Nephron (organoid): ENCODE data around the gene ZNF580.
A peak's percentile ranks its signal among the peaks of the same experiment; 100 is the strongest.

Experiments used
- H3K27ac Mint-ChIP-seq, 3 experiments: 2 replicates each; pipeline ENCODE4 v1.8.0; 2020; ENCODE audit warnings: mixed read lengths in 3 of 3, mild to moderate bottlenecking in 2 of 3, moderate library complexity in 1 of 3
- H3K27me3 Mint-ChIP-seq: 2 replicates; pipeline ENCODE4 v1.8.0; 2021; ENCODE audit warnings: low read depth, mild to moderate bottlenecking, moderate library complexity, mixed read lengths
- H3K36me3 Mint-ChIP-seq: 2 replicates; pipeline ENCODE4 v1.8.0; 2020; ENCODE audit warnings: low read depth, mixed read lengths
- H3K4me1 Mint-ChIP-seq: 2 replicates; pipeline ENCODE4 v1.8.0; 2020; ENCODE audit warnings: mixed read lengths
- H3K4me3 Mint-ChIP-seq, 3 experiments: 2 replicates each; pipeline ENCODE4 v1.8.0; 2020; ENCODE audit warnings: mild to moderate bottlenecking in 3 of 3, mixed read lengths in 3 of 3, moderate library complexity in 2 of 3
- H3K9me3 Mint-ChIP-seq: 2 replicates; pipeline ENCODE4 v1.8.0; 2020; ENCODE audit warnings: mixed read lengths
- TF ChIP-seq, protein P1 (sequence below), 3 experiments: fragments of 200-600 bp; sonication (generic); IDR thresholded peaks; one replicate each; pipeline ENCODE4 v1.5.0; 2021; ENCODE audit warnings: antibody characterized with exemption in 3 of 3; ENCODE audit not compliant: unreplicated experiment in 3 of 3

The ZNF580 gene

DNA sequence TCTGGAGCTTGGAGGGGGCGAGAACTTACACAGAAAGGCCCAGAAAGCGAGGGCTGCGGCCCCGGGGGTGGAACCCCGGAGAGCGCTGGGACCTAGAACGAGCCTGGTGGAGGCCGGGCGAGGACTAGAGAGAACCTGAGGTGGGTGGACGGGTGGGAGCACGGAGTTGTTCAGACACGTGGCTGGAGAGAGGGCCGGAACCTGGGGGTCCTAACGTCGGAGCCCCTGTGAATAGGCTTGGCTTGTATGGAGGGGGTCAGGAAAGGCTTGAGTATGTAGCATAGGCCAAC lies 3.0 kb downstream of the ZNF580 start:
- H3K9me3 Mint-ChIP-seq: no peaks in the 10 kb centered on the region
- H3K4me3 Mint-ChIP-seq: peak overlapping the region; percentile 91 to 94 (median 92)
- peak overlapping the region; percentile 84 to 93 (median 92) for H3K27ac Mint-ChIP-seq
- H3K36me3 Mint-ChIP-seq: peaks cover 17% of the 10 kb centered on the region
- H3K27me3 Mint-ChIP-seq: no peaks in the 10 kb centered on the region
- TF ChIP-seq, protein P1, sequence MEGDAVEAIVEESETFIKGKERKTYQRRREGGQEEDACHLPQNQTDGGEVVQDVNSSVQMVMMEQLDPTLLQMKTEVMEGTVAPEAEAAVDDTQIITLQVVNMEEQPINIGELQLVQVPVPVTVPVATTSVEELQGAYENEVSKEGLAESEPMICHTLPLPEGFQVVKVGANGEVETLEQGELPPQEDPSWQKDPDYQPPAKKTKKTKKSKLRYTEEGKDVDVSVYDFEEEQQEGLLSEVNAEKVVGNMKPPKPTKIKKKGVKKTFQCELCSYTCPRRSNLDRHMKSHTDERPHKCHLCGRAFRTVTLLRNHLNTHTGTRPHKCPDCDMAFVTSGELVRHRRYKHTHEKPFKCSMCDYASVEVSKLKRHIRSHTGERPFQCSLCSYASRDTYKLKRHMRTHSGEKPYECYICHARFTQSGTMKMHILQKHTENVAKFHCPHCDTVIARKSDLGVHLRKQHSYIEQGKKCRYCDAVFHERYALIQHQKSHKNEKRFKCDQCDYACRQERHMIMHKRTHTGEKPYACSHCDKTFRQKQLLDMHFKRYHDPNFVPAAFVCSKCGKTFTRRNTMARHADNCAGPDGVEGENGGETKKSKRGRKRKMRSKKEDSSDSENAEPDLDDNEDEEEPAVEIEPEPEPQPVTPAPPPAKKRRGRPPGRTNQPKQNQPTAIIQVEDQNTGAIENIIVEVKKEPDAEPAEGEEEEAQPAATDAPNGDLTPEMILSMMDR (IDR thresholded peaks at IDR 0.05; ENCODE audit: unreplicated experiment in 3 of 3): no peak
- H3K4me1 Mint-ChIP-seq: peaks cover 47% of the 10 kb centered on the region

DNA sequence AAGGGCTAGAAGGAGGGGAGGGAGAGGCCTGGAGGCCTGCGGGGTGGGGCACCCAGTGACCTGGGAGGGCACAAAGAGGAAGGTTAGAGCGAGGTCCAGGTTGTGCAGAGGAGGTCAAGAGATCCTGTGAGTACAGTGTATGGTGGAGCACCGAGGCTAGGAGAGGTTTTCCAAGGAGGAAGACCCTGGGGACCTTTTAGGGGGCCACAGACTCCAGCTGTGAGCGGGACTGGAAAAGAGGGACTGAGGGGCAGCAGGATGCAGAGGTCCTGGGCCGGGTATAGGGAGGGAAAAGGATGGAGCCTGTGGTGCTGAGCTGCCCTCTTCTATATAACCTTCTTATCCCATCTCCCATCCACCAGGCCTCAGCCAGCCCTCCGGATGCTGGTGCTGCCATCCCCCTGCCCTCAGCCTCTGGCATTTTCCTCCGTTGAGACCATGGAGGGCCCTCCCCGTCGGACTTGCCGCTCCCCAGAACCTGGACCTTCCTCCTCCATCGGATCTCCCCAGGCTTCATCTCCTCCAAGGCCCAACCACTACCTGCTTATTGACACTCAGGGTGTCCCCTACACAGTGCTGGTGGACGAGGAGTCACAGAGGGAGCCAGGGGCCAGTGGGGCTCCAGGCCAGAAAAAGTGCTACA lies 3.5 kb downstream of the ZNF580 start:
- Mint-ChIP-seq H3K4me1 (peaks cover 43% of the 10 kb centered on the region), H3K27me3 (no peaks in the 10 kb centered on the region), H3K9me3 (no peaks in the 10 kb centered on the region), H3K4me3 (peak overlapping the region; percentile 91 to 94 (median 92)), H3K36me3 (peaks cover 14% of the 10 kb centered on the region), H3K27ac (peak overlapping the region; percentile 84 to 93 (median 92))
- TF ChIP-seq, protein P1 (IDR thresholded peaks at IDR 0.05; ENCODE audit: unreplicated experiment in 3 of 3): no peak

DNA sequence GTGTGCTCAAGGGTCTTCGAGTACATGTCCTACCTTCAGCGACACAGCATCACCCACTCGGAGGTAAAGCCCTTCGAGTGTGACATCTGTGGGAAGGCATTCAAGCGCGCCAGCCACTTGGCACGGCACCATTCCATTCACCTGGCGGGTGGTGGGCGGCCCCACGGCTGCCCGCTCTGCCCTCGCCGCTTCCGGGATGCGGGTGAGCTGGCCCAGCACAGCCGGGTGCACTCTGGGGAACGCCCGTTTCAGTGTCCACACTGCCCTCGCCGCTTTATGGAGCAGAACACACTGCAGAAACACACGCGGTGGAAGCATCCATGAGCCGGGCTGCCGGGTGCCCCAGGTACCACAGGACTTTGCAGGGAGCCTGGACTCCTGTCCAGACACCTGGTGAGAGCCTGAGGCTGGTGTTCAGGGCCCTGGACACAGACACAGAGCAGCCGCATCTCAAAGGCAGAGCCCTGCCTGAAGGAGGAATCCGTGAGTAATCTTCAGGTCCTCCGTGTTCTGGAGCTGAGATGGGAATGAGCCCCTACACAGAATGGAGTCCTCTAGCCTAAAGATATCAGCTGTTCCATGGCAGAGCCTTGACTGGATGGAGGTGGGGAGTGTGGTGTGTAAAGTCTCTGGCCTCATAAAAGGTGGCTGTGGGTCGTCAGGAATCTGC lies 4.2 kb downstream of the ZNF580 start:
- Mint-ChIP-seq H3K4me3 (peak overlapping the region; percentile 91 to 94 (median 92)), H3K27me3 (no peaks in the 10 kb centered on the region), H3K4me1 (peaks cover 48% of the 10 kb centered on the region), H3K27ac (peak overlapping the region in 2 of 3 experiments; percentile 45 to 84), H3K9me3 (no peaks in the 10 kb centered on the region), H3K36me3 (peaks cover 14% of the 10 kb centered on the region)
- TF ChIP-seq, protein P1 (IDR thresholded peaks at IDR 0.05; ENCODE audit: unreplicated experiment in 3 of 3): no peak

DNA sequence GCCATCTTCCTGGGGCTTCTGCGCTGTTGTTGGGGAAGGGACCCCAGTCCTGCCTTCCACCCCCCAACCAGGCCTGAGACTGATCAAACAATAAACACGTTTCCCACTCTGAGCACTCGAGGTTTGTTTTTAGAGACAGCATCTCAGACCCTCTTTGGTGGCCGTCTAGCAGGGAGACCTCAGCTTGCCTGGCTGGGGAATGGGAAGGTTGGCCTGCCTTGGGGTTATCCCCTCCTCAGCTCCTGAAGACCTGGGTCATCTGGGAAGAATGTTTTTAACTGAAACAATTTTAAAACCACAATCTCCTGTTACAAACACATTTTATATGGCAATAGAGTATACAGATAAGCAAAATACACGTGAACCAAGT lies 4.7 kb downstream of the ZNF580 start:
- Mint-ChIP-seq H3K27ac (peak overlapping the region in 2 of 3 experiments; percentile 45 to 55), H3K4me3 (peak overlapping the region; percentile 62 to 82 (median 78)), H3K36me3 (peaks cover 15% of the 10 kb centered on the region), H3K27me3 (no peaks in the 10 kb centered on the region), H3K4me1 (peaks cover 50% of the 10 kb centered on the region), H3K9me3 (no peaks in the 10 kb centered on the region)
- TF ChIP-seq, protein P1 (IDR thresholded peaks at IDR 0.05; ENCODE audit: unreplicated experiment in 3 of 3): no peak

DNA sequence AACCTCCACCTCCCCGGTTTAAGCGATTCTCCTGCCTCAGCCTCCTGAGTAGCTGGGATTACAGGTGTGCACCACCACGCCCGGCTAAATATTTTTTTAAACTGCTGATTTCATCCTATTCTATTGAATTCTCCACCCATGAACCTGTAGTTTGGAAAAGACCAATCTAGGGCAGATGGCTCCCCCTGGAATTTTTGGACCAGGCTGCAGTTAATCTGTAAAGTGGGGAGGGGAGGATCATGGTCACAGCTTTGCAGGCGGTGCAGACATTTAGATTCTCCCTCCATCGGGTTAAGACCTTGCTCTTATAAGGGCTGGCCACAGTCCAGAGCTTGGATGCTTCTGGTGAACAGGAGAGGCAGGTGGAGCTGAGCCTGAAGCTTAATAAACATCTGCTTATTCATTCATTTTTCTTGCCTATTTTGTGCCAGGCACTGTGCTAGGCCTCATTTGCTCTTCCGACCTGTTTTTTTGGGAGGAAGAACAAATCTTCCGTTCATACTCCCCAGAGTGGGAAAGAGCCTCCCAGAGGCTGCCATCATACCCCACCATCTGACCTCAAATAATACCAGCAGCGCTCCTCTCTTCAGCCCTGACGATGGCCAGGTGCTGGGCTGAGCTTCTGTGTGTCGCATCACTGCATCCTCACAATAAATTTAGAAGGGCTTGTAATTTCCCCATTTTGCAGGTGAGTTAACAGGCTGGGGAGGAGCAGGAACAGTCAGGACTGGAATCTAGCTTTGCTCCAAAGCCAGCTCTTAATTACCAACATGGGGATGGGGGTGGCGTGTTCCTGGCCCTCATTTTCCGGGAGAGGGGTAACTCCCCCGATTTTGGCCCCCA lies 6.3 kb downstream of the ZNF580 start:
- Mint-ChIP-seq H3K4me1 (peaks cover 46% of the 10 kb centered on the region), H3K27me3 (no peaks in the 10 kb centered on the region), H3K9me3 (no peaks in the 10 kb centered on the region), H3K27ac (peak overlapping the region; percentile 92 to 97 (median 93)), H3K36me3 (peaks cover 22% of the 10 kb centered on the region), H3K4me3 (peak overlapping the region; percentile 92 to 94 (median 93))
- TF ChIP-seq, protein P1 (IDR thresholded peaks at IDR 0.05; ENCODE audit: unreplicated experiment in 3 of 3): no peak
